ENCODE data around the gene KCNE4. TPM values are rescaled to one million over a fixed set of nuclear protein-coding genes. Genes with fewer than 3 reads are reported as not detected.

The KCNE4 gene
- total and polyA plus RNA-seq, 9 of the 15 experiments (the other 6 are each of a cell fraction or from before 2014, with no cell fraction given) = not detected

GRCh38 chr2:223029287-223029686 lies 22.7 kb upstream of the KCNE4 start (continued):
- TF ChIP-seq MAFF (IDR thresholded peaks at IDR 0.05; ENCODE audit: low read length) = no peak
- TF ChIP-seq ZHX1 (conservative IDR thresholded peaks at IDR 0.05; ENCODE audit: low read length) = no peak
- TF ChIP-seq SRSF3 (IDR thresholded peaks at IDR 0.05; ENCODE audit: insufficient read depth, low read length) = no peak
- no peak for TF ChIP-seq PATZ1 (CRISPR knock-in tag; IDR thresholded peaks at IDR 0.05; ENCODE audit: borderline replicate concordance)
- no peak for TF ChIP-seq ZNF436 (CRISPR knock-in tag; IDR thresholded peaks at IDR 0.05)
- no peak for TF ChIP-seq CHD1 (IDR thresholded peaks at IDR 0.05; ENCODE audit: low read length)
- TF ChIP-seq CREB3L1 (IDR thresholded peaks at IDR 0.05; ENCODE audit: borderline replicate concordance, low read depth) = no peak
- no peak for TF ChIP-seq CBX8 (IDR thresholded peaks at IDR 0.05; ENCODE audit: borderline replicate concordance, extremely low read depth, low read depth, low read length, poor library complexity, severe bottlenecking)
- TF ChIP-seq KDM4B (IDR thresholded peaks at IDR 0.05; ENCODE audit: borderline replicate concordance in 2 of 2, low read depth in 1 of 2) = no peak
- TF ChIP-seq CUX1 (CRISPR knock-in tag; IDR thresholded peaks at IDR 0.05) = no peak
